Stimulated activated effector memory CD8-positive, alpha-beta T cell treated with anti-CD3 and anti-CD28 coated beads, Interleukin-12 subunit alpha, Interleukin-12 subunit beta, amount 100 ng/mL, for 72 hours (primary cell): ENCODE results near the gene SCMH1.

Experiments used
- ATAC-seq: fragments of 150-1000 bp; cut with Tn5 transposase; 2 replicates; pipeline ENCODE4 v1.10.0; 2021
- DNase-seq, 2 donors: peaks; one replicate each; pipeline ENCODE4 v3.0.0; 2021 to 2022; ENCODE audit warnings: low spot score in 2 of 2
- H3K27ac Mint-ChIP-seq: one replicate; pipeline ENCODE4 v1.8.0; 2022; ENCODE audit warnings: mild to moderate bottlenecking, mixed read lengths
- H3K36me3 Mint-ChIP-seq: one replicate; pipeline ENCODE4 v1.8.0; 2022; ENCODE audit warnings: mild to moderate bottlenecking, mixed read lengths
- H3K4me1 Mint-ChIP-seq: one replicate; pipeline ENCODE4 v1.8.0; 2022; ENCODE audit warnings: mixed read lengths
- H3K4me3 Mint-ChIP-seq: one replicate; pipeline ENCODE4 v1.8.0; 2022; ENCODE audit warnings: mild to moderate bottlenecking, mixed read lengths
- H3K9me3 Mint-ChIP-seq: one replicate; pipeline ENCODE4 v1.8.0; 2022; ENCODE audit warnings: mixed read lengths

Gene SCMH1

DNA sequence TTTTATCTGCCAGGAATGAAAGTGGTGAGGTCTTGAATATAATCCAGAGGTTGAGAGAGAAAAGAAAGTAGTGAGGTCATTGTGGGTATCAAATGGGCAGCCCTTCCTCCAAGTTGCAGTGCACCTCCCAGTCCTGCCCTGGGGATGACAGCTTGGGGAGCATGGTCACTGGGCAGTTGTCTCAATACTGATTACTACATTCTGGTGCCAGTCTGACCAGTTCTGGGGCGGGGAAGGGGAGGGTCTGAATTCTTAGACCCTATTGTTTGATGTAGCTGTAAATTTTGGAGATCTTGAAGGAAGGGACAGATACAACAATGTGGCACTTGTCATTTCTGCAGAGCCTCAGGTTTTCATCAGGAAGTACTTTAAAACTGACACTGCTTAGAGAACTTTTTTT is 231.8 kb downstream of the SCMH1 start:
- Mint-ChIP-seq H3K4me3 (no peak overlapping the region), H3K4me1 (peaks cover 10% of the 10 kb centered on the region), H3K27ac (no peak overlapping the region), H3K9me3 (no peaks in the 10 kb centered on the region), H3K36me3 (peaks cover 98% of the 10 kb centered on the region)
- ATAC-seq (no peak), DNase-seq (no peak)

DNA sequence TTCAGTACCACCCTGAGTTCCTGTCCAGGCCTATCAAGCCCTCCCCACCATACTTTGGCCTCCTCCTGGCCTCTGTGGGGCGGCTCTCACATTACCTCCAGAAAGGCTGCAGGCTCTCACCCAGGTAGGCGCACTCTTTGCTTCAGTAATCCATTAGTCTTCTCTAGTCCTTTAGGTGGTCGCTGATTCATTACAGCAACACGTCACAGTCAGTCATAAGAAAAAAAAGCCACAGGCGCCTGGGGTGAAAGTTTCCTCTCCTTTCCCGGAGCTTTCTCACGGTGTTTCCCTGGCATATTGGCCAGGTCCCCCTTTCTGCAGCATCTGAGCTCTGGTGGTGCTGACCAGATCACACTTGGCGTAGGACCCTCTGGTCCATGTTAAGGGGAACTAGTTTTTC is 232.6 kb downstream of the SCMH1 start:
- Mint-ChIP-seq H3K36me3 (peaks cover 99% of the 10 kb centered on the region), H3K27ac (no peak overlapping the region), H3K9me3 (no peaks in the 10 kb centered on the region), H3K4me1 (peaks cover 3% of the 10 kb centered on the region), H3K4me3 (no peak overlapping the region)
- no peak for DNase-seq
- ATAC-seq, result no peak

DNA sequence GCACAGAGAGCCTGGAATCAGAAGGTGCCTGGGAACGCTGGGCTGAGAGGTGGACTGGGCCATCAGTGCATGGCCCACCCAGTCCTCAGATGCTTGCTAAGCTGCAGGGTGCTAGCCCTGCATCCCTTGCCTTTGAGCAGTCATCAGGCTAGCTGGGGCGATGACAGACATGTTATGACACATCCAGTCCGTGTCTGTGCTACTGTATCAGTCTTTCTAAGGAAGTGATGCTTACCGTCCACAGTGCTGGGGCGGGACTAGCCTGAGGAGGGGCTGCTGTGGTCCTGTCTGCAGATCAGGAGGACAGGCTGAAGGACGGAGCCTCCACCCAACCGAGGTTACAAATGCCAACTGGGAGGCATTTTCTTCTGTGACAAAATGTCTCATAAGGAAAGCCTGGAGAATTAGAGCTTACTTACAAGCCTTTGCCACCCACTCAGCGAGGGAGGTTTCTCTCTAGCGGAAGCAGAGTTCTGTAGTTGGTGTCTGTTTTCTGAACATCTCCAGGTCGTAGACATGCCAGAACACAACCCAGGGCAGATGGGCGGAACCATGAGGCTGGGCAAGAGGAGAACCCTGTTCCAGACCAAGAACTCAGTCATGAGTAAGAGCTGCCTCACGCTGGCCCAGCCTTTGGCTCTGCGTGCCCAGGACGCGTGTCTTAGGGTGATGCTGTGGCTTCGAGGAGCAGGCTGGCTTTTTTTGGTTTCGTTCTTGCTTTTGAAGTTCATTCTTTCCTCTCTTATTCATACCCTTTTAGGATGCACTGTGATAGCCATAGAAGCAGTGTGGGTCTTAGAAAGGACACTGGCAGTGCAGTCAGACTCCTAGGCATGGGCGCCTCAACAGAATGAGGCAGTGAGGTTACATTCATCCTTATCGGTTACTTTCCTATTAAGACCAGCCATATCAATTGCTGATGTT is 234.9 kb downstream of the SCMH1 start:
- Mint-ChIP-seq H3K36me3 (peaks cover 100% of the 10 kb centered on the region), H3K4me3 (no peak overlapping the region), H3K27ac (no peak overlapping the region), H3K9me3 (no peaks in the 10 kb centered on the region), H3K4me1 (peaks cover 18% of the 10 kb centered on the region)
- DNase-seq (no peak), ATAC-seq (no peak)

DNA sequence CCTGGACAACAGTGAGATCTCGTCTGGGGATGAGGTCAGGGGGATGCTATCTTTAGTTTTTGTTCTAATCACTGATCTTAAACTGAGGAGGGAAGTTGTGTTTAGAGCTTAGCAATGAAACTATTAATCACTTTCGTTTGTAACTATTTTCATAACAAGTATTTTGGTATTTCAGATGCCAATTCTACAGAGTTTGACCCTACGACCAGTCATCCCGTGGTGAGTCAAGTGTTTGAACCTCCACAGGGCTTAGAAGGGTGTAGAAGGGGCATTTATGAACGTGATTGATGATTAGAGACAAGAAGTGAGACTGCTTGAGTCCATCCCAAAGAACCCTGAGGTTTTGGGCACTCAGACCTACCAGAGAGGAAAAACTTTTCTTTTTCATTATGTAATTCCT is 236.2 kb downstream of the SCMH1 start:
- Mint-ChIP-seq H3K4me1 (peaks cover 22% of the 10 kb centered on the region), H3K9me3 (no peaks in the 10 kb centered on the region), H3K27ac (no peak overlapping the region), H3K36me3 (peaks cover 100% of the 10 kb centered on the region), H3K4me3 (no peak overlapping the region)
- ATAC-seq, result no peak
- DNase-seq, result no peak

DNA sequence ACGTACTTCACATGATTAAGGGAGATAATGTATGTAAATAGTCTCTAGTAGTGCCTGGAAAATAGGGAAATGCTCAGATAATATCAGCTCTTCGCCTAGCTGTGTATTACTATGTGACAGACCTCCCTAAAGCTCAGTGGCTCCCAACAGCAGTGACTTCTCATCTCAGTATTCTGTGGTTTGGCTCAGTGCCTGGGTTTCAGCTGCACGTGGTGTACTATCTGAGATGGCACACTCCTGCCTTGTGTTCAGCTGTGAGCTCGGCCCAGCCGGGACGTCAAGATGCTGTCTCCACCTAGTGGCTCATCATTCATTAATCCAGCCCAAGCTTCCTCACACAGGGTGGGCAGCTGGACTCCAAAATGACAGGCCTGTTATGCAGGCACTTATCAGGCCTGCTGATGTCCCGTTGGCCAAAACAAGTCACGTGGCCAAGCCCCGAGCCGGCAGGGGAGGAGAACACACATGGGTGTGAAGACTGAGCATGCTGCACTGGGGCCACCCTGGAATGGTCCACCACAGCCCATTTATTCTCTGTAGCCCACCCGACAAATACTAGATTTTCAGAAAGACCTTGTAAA is 238.4 kb downstream of the SCMH1 start:
- Mint-ChIP-seq H3K27ac (peak overlapping the region; percentile 48), H3K9me3 (no peaks in the 10 kb centered on the region), H3K4me1 (peaks cover 27% of the 10 kb centered on the region), H3K4me3 (no peak overlapping the region), H3K36me3 (peaks cover 100% of the 10 kb centered on the region)
- ATAC-seq (peak; percentile 100), DNase-seq (peak; percentile 62 to 91)

DNA sequence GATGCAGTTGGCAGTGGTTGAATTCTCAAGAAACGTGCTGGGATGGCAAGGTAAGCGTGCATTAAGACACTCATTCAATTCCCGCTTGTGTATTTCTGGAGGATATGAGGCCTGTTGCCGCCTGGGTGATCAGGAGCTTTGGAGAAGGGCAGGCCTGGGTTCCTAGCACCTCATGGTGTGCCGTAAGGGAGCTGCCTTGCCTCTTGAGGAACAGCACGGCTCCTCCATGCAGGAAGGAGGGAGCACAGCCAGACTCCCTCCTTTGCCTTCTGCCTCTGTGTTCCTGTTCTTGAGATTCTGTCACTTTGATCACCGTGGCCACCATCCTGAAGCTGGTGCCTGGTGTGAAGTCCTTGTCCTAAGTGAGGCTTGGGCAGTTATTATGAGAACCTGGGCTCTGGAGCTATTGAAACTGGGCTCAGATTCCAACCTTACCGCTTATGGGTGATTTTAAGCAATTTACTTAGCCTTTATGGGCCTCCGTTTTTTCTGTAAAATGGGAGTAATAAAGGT is 238.9 kb downstream of the SCMH1 start:
- ATAC-seq (no peak), DNase-seq (no peak)
- H3K36me3 Mint-ChIP-seq, result peaks cover 100% of the 10 kb centered on the region
- peaks cover 28% of the 10 kb centered on the region for H3K4me1 Mint-ChIP-seq
- H3K9me3 Mint-ChIP-seq, result no peaks in the 10 kb centered on the region
- no peak overlapping the region for H3K4me3 Mint-ChIP-seq
- H3K27ac Mint-ChIP-seq, result peak overlapping the region; percentile 48

DNA sequence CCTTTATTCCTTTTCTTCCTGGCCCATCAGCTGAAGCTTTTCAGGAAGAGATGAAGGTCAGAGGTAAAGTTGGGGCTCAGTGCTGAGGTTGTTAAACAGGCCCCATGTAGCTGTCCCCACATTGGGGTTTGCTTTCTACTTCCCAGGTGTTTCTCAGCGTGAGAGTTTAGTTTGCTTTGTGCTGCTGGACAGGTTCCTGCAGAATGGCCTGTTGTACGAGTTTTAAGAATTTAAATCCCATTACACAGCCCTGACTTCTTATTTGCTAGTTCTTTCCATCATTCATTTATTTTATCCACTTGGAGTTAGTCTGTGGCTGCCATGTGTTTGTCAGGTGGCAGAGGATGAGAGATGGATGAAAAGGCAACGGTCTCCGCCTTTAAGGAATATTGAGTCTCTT is 243.4 kb downstream of the SCMH1 start:
- Mint-ChIP-seq H3K27ac (no peak overlapping the region), H3K4me1 (peaks cover 33% of the 10 kb centered on the region)

DNA sequence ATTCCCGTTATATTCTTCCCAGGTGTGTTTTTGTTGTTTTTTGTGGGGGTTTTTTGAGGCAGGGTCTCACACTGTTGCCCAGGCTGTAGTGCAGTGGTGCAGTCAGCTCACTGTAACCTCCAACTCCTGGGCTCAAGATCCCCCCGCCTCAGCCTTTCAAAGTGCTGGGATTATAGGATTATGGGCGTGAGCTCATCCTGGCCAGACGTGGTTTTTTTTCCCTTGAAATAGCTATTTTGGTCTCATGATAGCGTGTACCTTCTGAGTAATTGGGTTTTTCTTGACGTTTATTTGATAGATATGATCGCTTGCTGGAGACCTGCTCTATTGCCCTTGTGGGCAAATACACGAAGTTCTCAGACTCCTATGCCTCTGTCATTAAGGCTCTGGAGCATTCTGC is 245.0 kb downstream of the SCMH1 start:
- no peak for DNase-seq
- ATAC-seq, result no peak
- H3K36me3 Mint-ChIP-seq, result peaks cover 100% of the 10 kb centered on the region
- peaks cover 17% of the 10 kb centered on the region for H3K4me1 Mint-ChIP-seq
- H3K9me3 Mint-ChIP-seq, result no peaks in the 10 kb centered on the region
- H3K4me3 Mint-ChIP-seq, result no peak overlapping the region
- H3K27ac Mint-ChIP-seq, result peak overlapping the region; percentile 84

More for the DNA sequence above, 243.4 kb downstream of the SCMH1 start:
- no peak for ATAC-seq
- H3K4me3 Mint-ChIP-seq, result no peak overlapping the region
- DNase-seq, result no peak
- no peaks in the 10 kb centered on the region for H3K9me3 Mint-ChIP-seq
- H3K36me3 Mint-ChIP-seq, result peaks cover 100% of the 10 kb centered on the region

DNA sequence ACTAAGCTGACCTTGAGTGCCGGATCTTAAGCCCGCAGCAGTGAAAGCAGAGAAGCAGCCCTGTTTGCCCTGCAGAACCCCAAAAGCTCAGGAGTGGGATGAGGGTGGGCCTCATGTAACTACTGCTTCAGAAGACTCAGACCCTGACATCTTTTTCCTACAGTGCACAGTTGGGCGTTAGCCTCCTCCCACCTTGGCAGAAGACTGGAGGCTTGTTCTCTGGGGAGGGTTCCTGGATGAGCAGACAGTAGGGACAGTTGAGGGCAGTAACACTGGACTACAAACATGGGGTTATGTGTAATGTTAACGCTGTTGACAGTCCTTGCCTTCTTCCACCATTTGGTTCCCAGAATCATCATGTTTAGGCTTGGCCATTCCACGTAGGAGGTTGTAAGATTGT is 253.0 kb downstream of the SCMH1 start:
- peaks cover 100% of the 10 kb centered on the region for H3K36me3 Mint-ChIP-seq
- ATAC-seq (no peak), DNase-seq (no peak)
- H3K9me3 Mint-ChIP-seq, result no peaks in the 10 kb centered on the region
- peaks cover 17% of the 10 kb centered on the region for H3K4me1 Mint-ChIP-seq
- peak overlapping the region; percentile 56 for H3K27ac Mint-ChIP-seq
- no peak overlapping the region for H3K4me3 Mint-ChIP-seq

DNA sequence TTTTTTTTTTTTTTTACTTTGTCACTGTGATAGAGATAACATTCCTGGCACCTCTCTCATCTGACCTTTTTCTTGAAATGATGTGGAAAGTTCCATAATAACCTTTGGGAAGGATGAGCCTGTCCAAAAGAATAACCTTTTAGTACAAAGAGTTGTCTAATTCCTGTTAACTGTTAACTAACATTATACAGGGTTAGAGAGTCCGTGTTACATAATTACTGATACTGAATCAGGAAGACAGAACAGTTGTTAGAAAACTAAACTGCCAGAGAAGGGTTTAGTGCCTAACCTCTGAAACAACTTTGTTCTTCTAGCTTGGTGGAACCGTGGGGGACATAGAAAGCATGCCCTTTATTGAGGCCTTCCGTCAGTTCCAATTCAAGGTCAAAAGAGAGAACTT is 253.8 kb downstream of the SCMH1 start:
- Mint-ChIP-seq H3K36me3 (peaks cover 100% of the 10 kb centered on the region), H3K9me3 (no peaks in the 10 kb centered on the region), H3K27ac (no peak overlapping the region), H3K4me3 (no peak overlapping the region), H3K4me1 (peaks cover 25% of the 10 kb centered on the region)
- DNase-seq (no peak), ATAC-seq (no peak)

DNA sequence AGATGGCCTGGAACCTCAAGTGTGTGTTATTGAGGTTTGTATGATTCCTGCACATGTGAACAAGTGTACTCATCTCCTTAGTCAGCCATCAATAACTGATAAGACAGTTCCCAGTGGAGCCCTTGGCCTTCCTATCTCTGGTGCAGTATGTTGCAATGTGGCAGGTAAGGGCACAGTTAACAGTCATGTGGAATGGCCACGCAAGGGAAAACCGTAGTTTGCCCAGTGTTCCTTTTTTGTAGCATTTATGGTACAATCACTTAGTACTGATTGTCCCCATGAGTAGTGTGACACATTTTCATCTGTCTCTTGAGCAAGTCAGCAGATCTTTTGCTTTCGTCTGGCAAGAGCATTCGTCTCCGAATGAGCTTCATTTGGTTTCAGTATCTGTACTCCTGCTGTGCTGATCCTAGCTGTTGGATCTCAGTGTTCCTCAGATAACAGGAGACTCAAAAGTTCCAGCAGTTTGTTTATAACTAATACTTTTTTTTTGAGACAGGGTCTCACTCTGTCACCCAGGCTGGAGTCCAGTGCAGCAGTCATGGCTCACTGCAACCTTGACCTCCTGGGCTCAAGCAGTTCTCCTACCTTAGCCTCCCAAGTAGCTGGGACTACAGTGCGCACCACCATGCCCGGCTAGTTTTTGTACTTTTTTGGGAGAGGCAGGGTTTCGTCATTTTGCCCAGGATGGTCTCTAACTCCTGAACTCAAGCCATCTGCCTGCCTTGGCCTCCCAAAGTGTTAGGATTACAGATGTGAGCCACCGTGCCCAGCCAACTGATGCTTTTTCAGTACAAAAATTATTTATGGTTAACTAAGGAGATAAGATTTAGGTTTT is 254.4 kb downstream of the SCMH1 start:
- no peaks in the 10 kb centered on the region for H3K9me3 Mint-ChIP-seq
- no peak overlapping the region for H3K4me3 Mint-ChIP-seq
- ATAC-seq (no peak), DNase-seq (no peak)
- H3K36me3 Mint-ChIP-seq, result peaks cover 100% of the 10 kb centered on the region
- H3K27ac Mint-ChIP-seq, result no peak overlapping the region
- peaks cover 28% of the 10 kb centered on the region for H3K4me1 Mint-ChIP-seq

DNA sequence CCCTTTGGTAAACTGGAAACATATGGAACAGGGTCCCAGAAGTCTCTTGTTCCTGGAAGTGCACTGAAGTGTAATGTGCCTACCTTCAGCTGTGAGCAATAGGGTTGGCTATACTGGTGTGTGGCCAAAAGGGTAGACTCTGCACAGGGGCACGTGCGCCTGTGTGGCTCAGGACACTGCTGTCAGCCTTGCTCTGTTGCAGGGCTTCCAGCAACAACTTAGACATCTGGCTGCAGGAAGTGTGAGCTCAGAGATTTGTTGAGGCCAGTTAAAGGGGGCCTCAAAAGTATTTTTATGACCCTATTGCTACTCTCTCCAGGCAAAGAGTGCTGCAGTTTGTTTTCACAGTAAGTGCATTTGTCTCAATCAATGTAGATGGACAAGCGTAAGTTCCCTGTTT is 255.2 kb downstream of the SCMH1 start:
- ATAC-seq, result no peak
- H3K4me3 Mint-ChIP-seq, result no peak overlapping the region
- H3K27ac Mint-ChIP-seq, result no peak overlapping the region
- no peaks in the 10 kb centered on the region for H3K9me3 Mint-ChIP-seq
- H3K4me1 Mint-ChIP-seq, result peaks cover 33% of the 10 kb centered on the region
- H3K36me3 Mint-ChIP-seq, result peaks cover 100% of the 10 kb centered on the region
- DNase-seq, result no peak

DNA sequence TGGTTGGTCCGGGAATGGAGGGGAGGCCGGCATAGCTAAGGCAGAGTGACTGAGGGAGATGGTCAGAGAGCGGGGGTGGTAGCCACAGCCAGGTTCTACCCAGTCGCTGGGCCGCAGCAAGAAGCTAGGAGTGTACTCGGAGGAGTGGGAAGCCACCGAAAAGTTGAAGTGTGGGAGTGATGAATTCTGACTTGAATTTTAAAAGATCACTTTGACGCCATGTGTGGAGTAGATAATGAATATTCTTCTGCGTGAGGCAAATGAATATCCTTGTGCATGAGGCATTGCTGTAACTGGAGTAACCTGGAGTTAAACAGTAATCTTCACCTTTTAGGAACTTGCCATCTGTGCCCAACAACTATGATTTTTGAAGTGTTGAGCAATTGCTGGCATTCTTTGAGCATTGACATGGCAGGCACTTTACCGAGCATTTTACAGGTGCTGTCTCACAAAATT is 255.8 kb downstream of the SCMH1 start:
- H3K27ac Mint-ChIP-seq, result peak overlapping the region; percentile 68
- no peak for DNase-seq
- no peak for ATAC-seq
- H3K4me3 Mint-ChIP-seq, result no peak overlapping the region
- peaks cover 39% of the 10 kb centered on the region for H3K4me1 Mint-ChIP-seq
- no peaks in the 10 kb centered on the region for H3K9me3 Mint-ChIP-seq
- H3K36me3 Mint-ChIP-seq, result peaks cover 98% of the 10 kb centered on the region

DNA sequence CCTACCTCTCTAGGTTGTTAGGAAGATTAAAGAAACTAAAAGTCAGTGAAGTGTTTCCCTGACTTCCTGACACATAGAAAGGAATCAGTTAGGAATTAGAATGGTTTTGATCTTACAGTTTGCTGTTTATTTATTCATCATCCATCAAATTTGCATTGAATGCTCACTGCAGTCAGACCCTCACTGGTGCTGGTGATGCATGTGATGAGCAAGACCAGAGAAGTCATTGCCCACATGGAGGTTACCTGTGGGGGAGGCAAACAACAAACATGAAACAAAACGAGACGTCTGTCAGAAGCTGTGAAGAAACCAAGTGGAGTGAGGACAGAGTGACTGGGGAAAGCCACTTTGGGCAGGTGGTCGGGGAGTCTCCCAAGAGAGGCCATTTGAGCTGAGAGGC is 256.2 kb downstream of the SCMH1 start:
- H3K9me3 Mint-ChIP-seq, result no peaks in the 10 kb centered on the region
- H3K36me3 Mint-ChIP-seq, result peaks cover 98% of the 10 kb centered on the region
- DNase-seq (no peak), ATAC-seq (peak; percentile 74)
- H3K27ac Mint-ChIP-seq, result peak overlapping the region; percentile 68
- no peak overlapping the region for H3K4me3 Mint-ChIP-seq
- H3K4me1 Mint-ChIP-seq, result peaks cover 44% of the 10 kb centered on the region

DNA sequence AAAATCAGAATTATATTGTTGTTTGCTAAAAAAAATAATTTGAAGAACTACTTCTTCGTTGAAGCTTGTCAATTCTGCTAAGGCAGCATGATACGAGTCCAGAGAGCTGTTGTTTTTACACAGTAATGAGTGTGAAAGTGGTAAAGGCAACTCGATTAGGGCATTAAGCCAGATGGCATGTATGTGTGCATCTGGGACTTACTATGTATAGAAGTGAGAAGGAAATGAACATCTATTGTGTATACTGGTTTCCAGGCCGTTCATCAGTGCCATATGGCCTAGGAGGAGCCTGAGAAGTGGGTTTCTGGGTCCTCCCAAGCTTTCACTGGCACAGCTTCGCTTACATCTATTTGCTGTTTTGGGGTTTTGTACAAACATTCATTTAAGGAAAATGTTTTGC is 256.9 kb downstream of the SCMH1 start:
- DNase-seq (no peak), ATAC-seq (no peak)
- peak overlapping the region; percentile 68 for H3K27ac Mint-ChIP-seq
- no peak overlapping the region for H3K4me3 Mint-ChIP-seq
- peaks cover 98% of the 10 kb centered on the region for H3K36me3 Mint-ChIP-seq
- H3K9me3 Mint-ChIP-seq, result no peaks in the 10 kb centered on the region
- H3K4me1 Mint-ChIP-seq, result peaks cover 51% of the 10 kb centered on the region
